HepG2 (cell line): Measurements from ENCODE around the gene TMCC1. TPM values are rescaled to one million over a fixed set of nuclear protein-coding genes. Genes with fewer than 3 reads are reported as not detected.
A peak's percentile ranks its signal among the peaks of the same experiment; 100 is the strongest.

Source experiments
- BATF2 ChIP-seq: sonication (generic); formaldehyde crosslinking; IDR thresholded peaks from 2 replicates; pipeline ENCODE4 v1.8.0; 2022; ENCODE audit warnings: mild to moderate bottlenecking, missing genetic modification reagents, moderate library complexity
- CREB3 ChIP-seq: sonication (generic); formaldehyde crosslinking; IDR thresholded peaks from 2 replicates; pipeline ENCODE4 v1.5.0; 2020; ENCODE audit warnings: missing genetic modification reagents
- GABPA ChIP-seq, 2 experiments: IDR thresholded peaks; 2 replicates each; pipeline ENCODE4 v1.6.1; 2011 to 2016; ENCODE audit warnings: low read depth in 2 of 2, low read length in 1 of 2, missing biosample characterization in 1 of 2, missing genetic modification characterization in 1 of 2
- GLMP ChIP-seq: sonication (generic); formaldehyde crosslinking; IDR thresholded peaks from 2 replicates; pipeline ENCODE4 v1.9.0; 2021; ENCODE audit warnings: missing genetic modification reagents, mild to moderate bottlenecking, borderline replicate concordance
- KDM3A ChIP-seq: IDR thresholded peaks from 2 replicates; pipeline ENCODE4 v1.6.1; 2018; ENCODE audit warnings: low read depth, missing compliant biosample characterization
- MATR3 ChIP-seq: sonication (generic); formaldehyde crosslinking; IDR thresholded peaks from 2 replicates; pipeline ENCODE4 v1.4.0; 2020; ENCODE audit warnings: missing genetic modification reagents
- MBD4 ChIP-seq: IDR thresholded peaks from 2 replicates; pipeline ENCODE4 v1.6.1; 2012; ENCODE audit warnings: low read length, inconsistent platforms, borderline replicate concordance
- POGZ ChIP-seq: sonication (generic); formaldehyde crosslinking; IDR thresholded peaks from 2 replicates; pipeline ENCODE4 v1.4.0; 2020; ENCODE audit warnings: mild to moderate bottlenecking, missing genetic modification reagents
- SNAPC4 ChIP-seq: sonication (generic); formaldehyde crosslinking; IDR thresholded peaks from 2 replicates; pipeline ENCODE4 v1.4.0; 2020; ENCODE audit warnings: mild to moderate bottlenecking, missing genetic modification reagents
- SP1 ChIP-seq, 2 experiments: fragments of 450-650 bp in 1 of 2; sonication (generic) in 1 of 2; formaldehyde crosslinking in 1 of 2; IDR thresholded peaks; 2 replicates each; pipeline versions ENCODE4 v1.4.0 to v1.6.1; 2016 to 2020; ENCODE audit warnings: missing genetic modification reagents in 1 of 2
- TFE3 ChIP-seq: IDR thresholded peaks from 2 replicates; pipeline ENCODE4 v1.6.1; 2016
- TOPORS ChIP-seq: sonication (generic); formaldehyde crosslinking; IDR thresholded peaks from 2 replicates; pipeline ENCODE4 v1.8.0; 2023; ENCODE audit warnings: mild to moderate bottlenecking, missing genetic modification reagents
- ZBTB2 ChIP-seq: sonication (generic); formaldehyde crosslinking; IDR thresholded peaks from 2 replicates; pipeline ENCODE4 v1.8.0; 2022; ENCODE audit warnings: low read depth, missing genetic modification reagents
- ZBTB25 ChIP-seq: IDR thresholded peaks from 2 replicates; pipeline ENCODE4 v1.6.1; 2018; ENCODE audit warnings: missing genetic modification reagents
- ZNF510 ChIP-seq: sonication (generic); formaldehyde crosslinking; IDR thresholded peaks from 2 replicates; pipeline ENCODE4 v1.4.0; 2020; ENCODE audit warnings: low read depth, mild to moderate bottlenecking, missing genetic modification reagents
- ZNF563 ChIP-seq: sonication (generic); formaldehyde crosslinking; IDR thresholded peaks from 2 replicates; pipeline ENCODE4 v1.8.0; 2022; ENCODE audit warnings: mild to moderate bottlenecking, moderate library complexity, missing genetic modification reagents
- ZNF850 ChIP-seq: sonication (generic); formaldehyde crosslinking; conservative IDR thresholded peaks from 2 replicates; pipeline ENCODE4 v1.9.0; 2021; ENCODE audit warnings: mild to moderate bottlenecking, missing genetic modification reagents
- polyA plus RNA-seq, 8 experiments: library from polyadenylated mRNA; depleted of rRNA in 3 of 8; stranded (reverse) in 7 of 8; unstranded in 1 of 8; fragments of >200 nt; fragmentation: Illumina TruSeq in 4 of 8; extraction: Trizol in 4 of 8; gene quantifications; 2 replicates each; pipeline versions ENCODE4 v1.2.1 to v1.2.3, GENCODE V29; 2011 to 2016; ENCODE audit warnings: low read depth in 4 of 8, missing spikeins in 1 of 8, mixed read lengths in 1 of 8; ENCODE audit not compliant: insufficient read depth in 1 of 8
- total RNA-seq, 5 experiments: library from RNA; depleted of rRNA; stranded (reverse); fragments of >200 nt; fragmentation: Illumina TruSeq; extraction: Trizol; gene quantifications; 2 replicates each; pipeline ENCODE4 v1.2.3, GENCODE V29; 2016; ENCODE audit warnings: low read depth in 1 of 5

TMCC1 gene
- total and polyA plus RNA-seq, 2 of the 13 experiments (the other 11 are each of a cell fraction or from before 2014, with no cell fraction given), result 12.1 to 264 TPM

GRCh38 chr3:129890125-129890524 lies 3.4 kb downstream of the TMCC1 start (continued):
- TF ChIP-seq SP1 (IDR thresholded peaks at IDR 0.05) (no peak), SP1 (CRISPR knock-in tag; IDR thresholded peaks at IDR 0.05) (no peak), BATF2 (CRISPR knock-in tag) (no peak), ZBTB25 (CRISPR knock-in tag) (no peak), ZNF563 (no peak), GABPA (IDR thresholded peaks at IDR 0.05; ENCODE audit: low read depth, low read length) (peak; percentile 18; the same call in 1 of the 2 replicates), GABPA (CRISPR knock-in tag; IDR thresholded peaks at IDR 0.05; ENCODE audit: low read depth) (peak; percentile 86), POGZ (CRISPR knock-in tag) (no peak), TOPORS (no peak), ZBTB2 (CRISPR knock-in tag) (no peak), KDM3A (no peak), TFE3 (CRISPR knock-in tag) (peak; percentile 25; the same call in 1 of the 2 replicates), ZNF510 (CRISPR knock-in tag) (no peak), GLMP (CRISPR knock-in tag) (no peak), SNAPC4 (CRISPR knock-in tag) (no peak), MATR3 (no peak), MBD4 (no peak), CREB3 (CRISPR knock-in tag) (no peak), ZNF850 (CRISPR knock-in tag) (no peak)
